Measurements from ENCODE around the gene OPTN.

- TF ChIP-seq GATA2 (IDR thresholded peaks at IDR 0.05; ENCODE audit: low read depth, low read length) (no peak), GATA3 (IDR thresholded peaks at IDR 0.05; ENCODE audit: low read depth, low read length) (no peak)
Measured at GRCh38 chr10:13158401-13158800, 58.4 kb downstream of the OPTN start.

Measured in SH-SY5Y (cell line).